Astrocyte of the cerebellum (primary cell): ENCODE results near the gene CCNT2.
"Not testable (repeated sequence)": the region's sequence is repeated elsewhere in the genome, so short reads cannot be mapped to it uniquely, and the experiment has no call there.

ENCODE experiments used
- DNase-seq: peaks from one replicate; pipeline ENCODE4 v3.0.0-alpha.2; 2011; ENCODE audit warnings: low read depth
- H3K4me3 ChIP-seq: 2 replicates; pipeline ENCODE4 v1.5.1; 2011; ENCODE audit warnings: mild to moderate bottlenecking, low read depth, low read length, moderate library complexity
- in situ Hi-C: cut with HindIII; loops from 2 replicates; pipeline ENCODE4 v1.10.0; 2017; ENCODE audit warnings: low sequenced_read_pairs
- TF ChIP-seq, protein P1 (sequence below): IDR thresholded peaks from 2 replicates; pipeline ENCODE4 v1.5.1; 2012; ENCODE audit warnings: low read length, low read depth, moderate library complexity, mild to moderate bottlenecking; ENCODE audit errors: missing control alignments

Gene CCNT2

GRCh38 chr2:134906726-134907125 is 11.9 kb upstream of the CCNT2 start:
- in situ Hi-C loops, result loop anchor here (25.0 kb wide), 1 partner anchor 444 kb away; no protein-coding TSS in a partner anchor
- DNase-seq, result no peak
- TF ChIP-seq, protein P1, sequence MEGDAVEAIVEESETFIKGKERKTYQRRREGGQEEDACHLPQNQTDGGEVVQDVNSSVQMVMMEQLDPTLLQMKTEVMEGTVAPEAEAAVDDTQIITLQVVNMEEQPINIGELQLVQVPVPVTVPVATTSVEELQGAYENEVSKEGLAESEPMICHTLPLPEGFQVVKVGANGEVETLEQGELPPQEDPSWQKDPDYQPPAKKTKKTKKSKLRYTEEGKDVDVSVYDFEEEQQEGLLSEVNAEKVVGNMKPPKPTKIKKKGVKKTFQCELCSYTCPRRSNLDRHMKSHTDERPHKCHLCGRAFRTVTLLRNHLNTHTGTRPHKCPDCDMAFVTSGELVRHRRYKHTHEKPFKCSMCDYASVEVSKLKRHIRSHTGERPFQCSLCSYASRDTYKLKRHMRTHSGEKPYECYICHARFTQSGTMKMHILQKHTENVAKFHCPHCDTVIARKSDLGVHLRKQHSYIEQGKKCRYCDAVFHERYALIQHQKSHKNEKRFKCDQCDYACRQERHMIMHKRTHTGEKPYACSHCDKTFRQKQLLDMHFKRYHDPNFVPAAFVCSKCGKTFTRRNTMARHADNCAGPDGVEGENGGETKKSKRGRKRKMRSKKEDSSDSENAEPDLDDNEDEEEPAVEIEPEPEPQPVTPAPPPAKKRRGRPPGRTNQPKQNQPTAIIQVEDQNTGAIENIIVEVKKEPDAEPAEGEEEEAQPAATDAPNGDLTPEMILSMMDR, result no peak
- H3K4me3 ChIP-seq, result no peak overlapping the region

DNA sequence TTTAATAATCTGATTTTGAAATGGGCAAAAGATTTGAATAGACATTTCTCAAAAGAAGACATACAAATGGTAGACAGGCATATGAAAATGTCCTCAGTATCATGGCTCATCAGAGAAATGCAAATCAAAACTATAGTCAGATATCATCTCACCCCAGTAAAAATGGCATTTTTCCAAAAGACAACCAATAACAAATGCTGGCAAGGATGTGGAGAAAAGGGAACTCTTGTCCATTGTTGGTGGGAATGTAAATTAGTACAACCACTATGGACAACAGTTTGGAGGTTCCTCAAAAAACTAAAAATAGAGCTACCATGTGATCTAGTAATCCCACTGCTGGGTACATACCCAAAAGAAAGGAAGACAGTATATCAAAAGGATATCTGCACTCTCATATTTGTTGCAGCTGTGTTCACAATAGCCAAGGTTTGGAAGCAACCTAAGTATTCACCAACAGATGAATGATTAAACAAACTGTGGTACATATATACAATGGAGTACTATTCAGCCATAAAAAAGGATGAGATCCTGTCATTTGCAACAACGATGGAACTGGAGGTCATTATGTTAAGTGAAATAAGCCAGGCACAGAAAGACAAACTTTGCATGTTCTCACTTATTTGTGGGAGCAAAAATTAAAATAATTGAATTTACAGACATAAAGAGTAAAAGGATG is 11.0 kb upstream of the CCNT2 start:
- not testable (repeated sequence) for DNase-seq, H3K4me3 ChIP-seq
- in situ Hi-C loops, result loop anchor here (25.0 kb wide), 1 partner anchor 445 kb away; no protein-coding TSS in a partner anchor

DNA sequence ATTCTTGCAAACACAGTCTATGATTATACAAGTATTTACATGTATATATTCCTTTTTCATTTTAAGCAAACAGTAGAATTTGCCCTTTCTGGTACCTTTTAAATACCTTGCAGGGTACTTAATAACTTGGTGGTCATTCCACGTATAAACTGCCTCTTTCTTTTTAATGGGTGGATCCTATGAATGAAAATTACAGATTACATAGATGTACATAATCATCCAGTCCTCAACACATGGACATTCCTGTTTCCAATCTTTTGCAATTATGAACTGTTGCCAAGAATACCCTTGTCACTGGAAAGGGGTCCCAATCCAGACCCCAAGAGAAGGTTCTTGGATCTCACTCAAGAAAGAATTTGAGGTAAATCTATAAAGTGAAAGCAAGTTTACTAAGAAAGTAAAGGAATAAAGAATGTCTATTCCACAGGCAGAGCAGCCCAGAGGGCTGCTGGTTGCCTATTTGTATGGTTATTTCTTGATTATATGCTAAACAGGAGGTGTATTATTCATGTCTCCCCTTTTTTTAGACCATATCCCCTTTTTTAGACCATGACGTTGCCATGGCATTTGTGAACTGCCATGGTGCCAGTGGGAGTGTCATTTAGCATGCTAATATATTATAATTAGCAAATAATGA is 7.7 kb upstream of the CCNT2 start:
- TF ChIP-seq, protein P1, result no peak

DNA sequence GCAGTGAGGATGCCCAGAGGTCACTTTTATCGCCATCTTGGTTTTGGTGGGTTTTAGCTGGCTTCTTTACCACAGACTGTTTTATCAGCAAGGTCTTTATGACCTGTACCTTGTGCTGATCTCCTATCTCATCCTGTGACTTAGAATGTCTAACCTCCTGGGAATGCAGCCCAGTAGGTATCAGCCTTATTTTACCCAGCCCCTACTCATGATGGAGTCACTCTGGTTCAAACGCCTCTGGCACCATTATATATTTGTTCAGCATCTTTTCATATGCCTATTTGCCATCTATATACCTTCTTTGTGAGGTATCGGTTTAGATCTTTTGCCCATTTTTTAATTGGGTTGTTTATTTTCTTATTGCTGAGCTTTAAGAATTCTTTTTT is 7.2 kb upstream of the CCNT2 start:
- no peak for DNase-seq
- TF ChIP-seq, protein P1, result no peak
- in situ Hi-C loops, result loop anchor here (25.0 kb wide), 1 partner anchor 449 kb away; no protein-coding TSS in a partner anchor
- no peak overlapping the region for H3K4me3 ChIP-seq

More for the DNA sequence above, 7.7 kb upstream of the CCNT2 start:
- no peak for DNase-seq
- in situ Hi-C loops, result loop anchor here (25.0 kb wide), 1 partner anchor 449 kb away; no protein-coding TSS in a partner anchor
- no peak overlapping the region for H3K4me3 ChIP-seq

- TF ChIP-seq, protein P1, result no peak
- no peak overlapping the region for H3K4me3 ChIP-seq
- in situ Hi-C loops, result loop anchor here (25.0 kb wide), 1 partner anchor 450 kb away; no protein-coding TSS in a partner anchor
- DNase-seq, result no peak
These were observed 6.3 kb upstream of the CCNT2 start for GRCh38 chr2:134912361-134912760.

GRCh38 chr2:134917360-134917865 is 1.2 kb upstream of the CCNT2 start:
- in situ Hi-C loops, result loop anchor here (25.0 kb wide), 1 partner anchor 455 kb away; no protein-coding TSS in a partner anchor
- TF ChIP-seq, protein P1, result no peak
- peak overlapping the region; percentile 99 for H3K4me3 ChIP-seq
- no peak for DNase-seq
